ENCODE results near the gene HOXB4.

The HOXB4 gene

GRCh38 chr17:48526608-48527546 lies 51.3 kb downstream of the HOXB4 start:
- DNase-seq, result no peak

Data from CD4-positive, alpha-beta T cell treated with Interleukin-1 beta for 1 hour (primary cell).